ENCODE results near the gene TENM4.

- no peak for TF ChIP-seq POLR2A (IDR thresholded peaks at IDR 0.05)
- TF ChIP-seq CTCF (IDR thresholded peaks at IDR 0.05 in 4 of 5, conservative IDR thresholded peaks at IDR 0.05 in 1 of 5), result no peak
Observed at GRCh38 chr11:79346021-79346420, 94.8 kb downstream of the TENM4 start.

Measured in gastrocnemius medialis (tissue), 4 donors.